Left colon (tissue), 2 donors: ENCODE results near the gene NALCN. TPM values are rescaled to one million over a fixed set of nuclear protein-coding genes. Genes with fewer than 3 reads are reported as not detected.
"Not testable (repeated sequence)": the region's sequence is repeated elsewhere in the genome, so short reads cannot be mapped to it uniquely, and the experiment has no call there.

Source experiments
- ATAC-seq: fragments of 200-7000 bp; cut with Tn5 transposase; one replicate; pipeline ENCODE4 v1.9.1; 2020; ENCODE audit warnings: mild to moderate bottlenecking, moderate library complexity
- DNase-seq, 2 donors: peaks; one replicate each; pipeline ENCODE4 v3.0.0-alpha.2; 2020
- intact Hi-C, 2 donors: fragments of 100-400 bp; cut with DNase I in 1 of 2; cut with micrococcal nuclease in 1 of 2; formaldehyde crosslinking; loops; one replicate each; pipeline versions ENCODE4 v1.11.2 to v1.14.0; 2022; cut with DNase I, micrococcal nuclease
- total RNA-seq, 2 donors: library from RNA; stranded (reverse); fragmentation: NEBNext Ultra II Directional; extraction: Animal tissue kit (Norgen Biotek cat#: 25700); gene quantifications; one replicate each; pipeline ENCODE4 v1.2.1, GENCODE V29; 2021
- donor health status: DM: no; HTN: no; CAD: no.
- donor health status: DM: yes; HTN: yes; CAD: no.

NALCN gene
- total RNA-seq, 2 donors from 2014 or later = 0.03 to 0.17 TPM

DNA sequence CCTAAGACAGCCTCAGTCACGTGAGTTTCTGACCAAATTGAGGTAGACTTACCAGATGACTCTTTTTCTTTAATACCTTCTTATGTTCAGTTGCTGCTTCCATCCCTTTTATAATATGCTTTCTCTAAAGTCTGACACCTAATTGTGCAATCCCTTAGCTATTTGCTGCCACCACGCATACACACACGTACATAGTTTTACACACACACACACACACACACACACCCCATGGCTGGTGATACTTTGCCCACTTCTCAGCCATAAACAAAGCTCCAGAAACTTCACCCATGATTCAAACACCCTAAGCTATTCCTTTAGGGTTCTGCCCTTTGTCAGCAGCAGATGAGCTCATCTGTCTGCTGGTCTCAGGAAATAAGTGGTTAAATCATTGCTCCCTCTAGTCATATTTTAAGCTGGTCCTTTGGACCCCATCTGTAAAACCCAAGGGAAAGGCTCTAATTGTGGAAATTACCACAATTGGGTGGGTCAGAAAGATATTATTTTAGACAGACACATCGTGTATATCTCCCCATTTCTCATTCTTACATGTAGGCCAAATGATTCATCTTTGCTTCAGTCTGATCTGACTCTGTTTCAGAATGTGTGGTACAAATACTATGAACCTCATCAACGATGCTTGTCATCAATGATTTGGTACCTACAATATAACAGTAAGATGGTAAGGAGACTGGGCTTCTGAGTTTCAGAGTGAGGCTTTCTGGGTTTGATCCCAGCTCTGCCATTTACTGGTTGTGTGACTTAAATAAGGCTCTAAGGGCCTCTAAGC is 69.2 kb downstream of the NALCN start:
- DNase-seq = no peak
- intact Hi-C loops = no loop called here

DNA sequence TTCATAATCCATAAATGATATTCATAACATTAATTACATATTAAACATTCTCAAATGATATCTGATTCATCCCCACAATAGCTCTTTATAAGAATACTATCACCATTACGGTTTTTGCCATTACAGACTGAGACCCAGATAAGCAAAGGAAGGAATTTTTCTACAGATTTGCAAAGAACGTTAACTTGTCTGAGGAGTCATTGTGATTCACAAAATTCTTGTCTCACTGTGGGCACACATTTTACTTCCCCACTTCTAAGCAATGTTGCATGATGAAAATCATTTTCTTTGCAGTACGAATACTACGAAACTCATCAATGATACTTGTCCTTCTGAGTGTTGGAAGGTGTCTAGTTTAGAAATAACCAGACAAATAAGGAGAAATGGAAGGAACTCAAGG is 70.1 kb downstream of the NALCN start:
- ATAC-seq (no peak), DNase-seq (no peak)
- intact Hi-C loops = no loop called here

More for the DNA sequence above, 69.2 kb downstream of the NALCN start:
- no peak for ATAC-seq

DNA sequence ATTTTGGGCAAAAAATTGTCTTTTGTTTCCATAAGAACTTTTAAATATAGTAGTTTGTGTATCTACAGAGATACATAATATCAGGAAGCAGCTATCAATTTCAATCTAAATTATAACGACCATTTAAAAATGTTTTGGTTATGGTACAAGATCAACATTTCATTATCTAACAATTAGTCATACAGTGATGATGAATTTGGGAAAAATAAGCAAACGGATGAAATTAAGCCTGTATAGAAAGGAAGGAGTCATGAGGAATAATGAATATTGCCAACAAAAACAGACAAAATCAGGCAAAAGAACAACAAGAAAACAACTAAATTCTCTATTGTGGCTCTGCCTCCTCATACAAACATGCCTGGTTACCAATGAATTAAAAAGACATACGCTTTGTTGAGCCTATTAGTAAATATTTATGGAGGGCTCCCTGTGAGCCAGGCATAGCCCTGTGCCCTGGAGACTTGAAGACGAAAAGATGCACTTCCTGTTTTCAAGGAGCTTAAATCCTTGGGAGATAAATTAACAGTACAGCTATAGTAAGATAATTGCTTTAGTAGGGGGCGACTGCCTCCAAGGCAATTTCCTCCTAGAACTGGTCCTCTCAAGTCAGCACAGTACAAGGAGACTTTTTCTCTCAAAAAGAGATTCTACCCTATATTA is 73.0 kb downstream of the NALCN start:
- ATAC-seq = no peak
- intact Hi-C loops = no loop called here
- DNase-seq = no peak

DNA sequence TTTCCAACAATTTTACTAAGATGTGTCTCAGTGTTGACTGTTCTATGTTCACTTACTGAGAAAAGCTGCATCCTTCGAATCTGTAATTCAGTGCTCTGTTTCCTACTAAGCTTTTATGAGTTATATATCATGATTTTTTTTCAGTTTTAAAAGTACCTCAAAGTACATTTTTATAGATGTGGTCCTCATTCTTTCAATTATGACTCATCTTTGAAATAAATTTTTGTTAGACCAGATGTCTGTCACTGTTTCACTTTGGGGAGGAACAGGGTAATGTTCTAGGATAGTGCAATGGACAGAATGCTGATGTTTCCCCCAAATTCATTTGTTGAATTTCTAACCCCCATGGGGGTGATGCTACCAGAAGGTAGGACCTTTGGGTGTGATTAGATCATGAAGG is 74.8 kb downstream of the NALCN start:
- DNase-seq (no peak), ATAC-seq (no peak)
- intact Hi-C loops = no loop called here

DNA sequence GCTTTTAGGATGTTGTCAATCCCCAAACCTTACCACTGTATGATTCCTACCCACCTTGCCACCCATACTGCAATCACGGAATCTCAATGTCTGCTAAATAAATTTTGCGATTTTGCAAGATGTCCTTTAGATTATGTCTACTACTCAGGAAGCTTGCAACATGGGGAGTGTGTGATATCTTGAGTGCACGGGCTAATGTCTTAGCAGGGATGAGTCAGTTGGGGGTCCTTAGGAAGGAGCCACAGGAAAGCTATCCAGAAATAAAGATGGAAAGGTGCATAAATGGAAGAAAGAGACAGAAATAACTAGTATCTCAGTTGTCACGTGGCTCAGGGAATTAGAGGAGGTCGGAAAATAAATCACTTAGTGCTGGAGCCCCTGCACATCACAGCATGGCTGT is 77.1 kb downstream of the NALCN start:
- DNase-seq (no peak), ATAC-seq (no peak)
- intact Hi-C loops = no loop called here

DNA sequence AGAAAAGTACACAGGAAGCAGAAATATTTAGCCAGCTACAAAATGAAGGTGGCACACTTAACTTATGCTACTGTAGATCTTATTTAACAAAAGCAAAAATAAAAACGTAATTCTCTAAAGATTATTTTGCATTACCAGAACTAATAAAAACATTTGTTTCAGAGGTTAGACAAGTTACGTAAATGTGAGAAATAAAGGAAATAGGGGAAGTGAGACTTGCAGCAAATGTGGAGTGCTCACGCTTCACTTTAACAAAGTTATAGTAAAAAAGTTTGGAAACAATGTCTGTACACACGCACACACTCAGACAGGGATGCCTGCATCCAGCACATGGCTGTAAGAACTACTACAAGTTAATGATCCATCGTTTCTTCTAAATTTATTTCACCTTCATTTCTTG is 83.7 kb downstream of the NALCN start:
- no peak for DNase-seq
- no peak for ATAC-seq
- intact Hi-C loops = no loop called here

DNA sequence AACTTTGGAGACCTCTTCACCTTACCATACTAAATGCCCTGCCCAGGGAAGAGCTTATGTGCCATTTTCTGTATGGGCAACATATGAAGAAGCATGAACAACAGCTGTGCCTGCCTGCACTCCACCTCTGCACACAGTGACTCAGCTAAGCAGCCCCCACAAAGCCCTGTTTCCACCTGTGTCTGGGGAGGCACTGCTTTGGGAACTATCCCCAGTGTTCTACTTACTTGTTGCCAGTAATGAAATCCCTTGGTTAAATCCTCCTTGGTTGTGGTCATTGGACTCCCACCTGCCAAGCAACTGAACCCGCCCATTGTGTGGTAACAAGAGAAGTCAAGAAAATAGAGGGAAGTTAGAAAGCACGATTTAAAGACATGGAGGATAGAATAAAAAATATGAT is 84.6 kb downstream of the NALCN start:
- DNase-seq = no peak
- ATAC-seq = no peak
- intact Hi-C loops = no loop called here

DNA sequence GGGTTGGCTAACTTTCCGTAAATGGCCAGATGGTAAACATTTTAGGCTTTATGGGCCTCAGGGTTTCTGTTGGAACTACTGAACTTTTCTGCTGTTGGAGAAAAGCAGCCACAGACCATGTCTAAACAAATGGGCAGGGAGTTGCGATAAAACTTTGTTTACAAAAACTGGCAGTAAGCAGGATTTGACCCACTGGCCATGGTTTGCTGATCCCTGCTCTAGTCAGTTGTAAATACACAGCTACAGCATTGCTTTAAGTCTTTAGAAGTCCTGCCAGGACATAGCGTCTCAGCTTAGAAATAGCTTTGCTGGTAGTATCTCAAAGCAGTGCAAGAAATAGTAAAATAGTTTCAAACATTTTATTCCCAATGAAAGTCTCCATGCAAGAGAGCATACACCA is 88.4 kb downstream of the NALCN start:
- ATAC-seq (no peak), DNase-seq (no peak)
- intact Hi-C loops = no loop called here

DNA sequence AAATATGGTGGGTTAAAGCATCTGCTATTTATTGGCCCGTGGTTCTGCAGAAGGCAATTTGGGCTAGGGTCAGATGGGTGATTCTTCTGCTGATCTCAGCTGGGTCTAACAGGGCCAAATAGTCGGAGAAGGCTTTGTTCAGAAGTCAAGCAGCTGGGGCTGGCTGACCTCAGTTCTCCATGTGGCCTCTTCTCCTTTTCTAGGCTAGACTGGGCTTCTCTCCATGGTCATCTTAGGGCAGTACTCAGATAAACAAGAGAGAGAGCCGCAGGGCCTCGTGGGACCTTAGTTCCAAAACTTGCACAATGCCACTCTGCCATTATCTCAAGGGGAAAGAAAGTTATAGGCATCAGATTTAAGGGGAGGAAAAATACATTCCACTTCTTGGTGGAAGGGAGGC is 89.6 kb downstream of the NALCN start:
- DNase-seq = no peak
- no peak for ATAC-seq
- intact Hi-C loops = no loop called here

DNA sequence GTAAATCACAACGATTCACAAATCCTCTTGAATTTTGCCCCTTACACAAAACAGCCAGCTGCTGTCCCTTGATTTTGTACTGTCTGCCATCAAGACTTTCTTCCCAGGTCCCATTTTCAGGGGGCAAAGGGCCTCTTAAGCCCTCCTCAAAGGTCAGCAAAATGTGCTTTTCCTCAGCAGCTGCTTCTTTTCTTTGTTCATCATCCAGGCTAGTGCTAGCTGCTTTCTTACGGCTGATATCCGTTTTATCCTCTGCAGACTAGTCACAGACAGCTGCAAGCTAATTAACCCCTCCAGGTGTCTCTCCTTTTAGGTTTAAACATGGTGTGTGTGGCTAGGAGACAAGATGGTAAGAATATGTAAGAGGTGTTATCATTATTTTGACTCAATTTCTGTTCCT is 90.9 kb downstream of the NALCN start:
- intact Hi-C loops = no loop called here
- DNase-seq (no peak), ATAC-seq (no peak)

DNA sequence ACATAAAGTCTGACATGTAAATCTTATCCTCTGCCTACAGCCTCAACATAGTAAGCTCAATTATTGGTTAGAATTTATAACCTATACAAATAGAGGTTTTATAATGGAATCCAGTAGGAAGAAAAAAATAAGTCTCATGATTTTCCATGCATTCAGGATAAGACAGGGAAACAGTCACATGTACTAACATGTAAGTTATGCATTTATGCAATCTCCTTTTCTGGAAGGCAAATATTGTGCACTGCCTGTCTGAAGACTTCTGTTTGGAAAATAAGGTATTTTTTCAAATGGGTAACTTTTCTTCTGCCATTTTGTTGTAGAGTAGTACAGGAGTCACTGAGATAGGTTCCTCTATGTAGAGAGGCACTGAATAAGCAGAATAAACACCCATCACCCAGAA is 92.7 kb downstream of the NALCN start:
- intact Hi-C loops = no loop called here

DNA sequence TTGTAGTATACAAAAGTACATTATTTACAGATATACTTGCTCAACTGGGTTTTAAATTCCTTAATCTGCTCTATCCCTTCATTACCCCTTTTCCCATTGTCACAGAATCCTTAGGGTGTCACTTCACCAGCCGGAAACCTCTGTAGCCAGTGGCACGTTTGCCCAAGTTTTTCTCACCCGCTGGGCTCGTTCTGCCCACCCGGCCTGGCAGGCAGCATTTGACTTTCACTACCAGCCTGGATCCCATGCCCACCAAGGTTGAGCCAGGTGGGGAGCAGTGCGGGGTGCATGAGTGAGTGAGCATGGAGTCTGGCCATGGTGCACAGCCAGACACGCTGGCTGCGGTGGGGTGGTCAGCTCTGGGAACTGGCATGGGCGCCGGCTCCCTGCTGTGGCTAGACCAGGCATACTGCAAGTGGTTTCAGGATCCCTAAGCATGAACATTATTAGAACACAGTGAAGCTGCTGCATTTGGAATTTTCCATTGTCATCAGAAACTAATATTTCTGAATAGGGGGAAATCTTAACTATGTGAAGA is 98.3 kb downstream of the NALCN start:
- DNase-seq = no peak
- intact Hi-C loops = no loop called here
- ATAC-seq = no peak

More for the DNA sequence above, 92.7 kb downstream of the NALCN start:
- no peak for DNase-seq
- ATAC-seq = no peak

DNA sequence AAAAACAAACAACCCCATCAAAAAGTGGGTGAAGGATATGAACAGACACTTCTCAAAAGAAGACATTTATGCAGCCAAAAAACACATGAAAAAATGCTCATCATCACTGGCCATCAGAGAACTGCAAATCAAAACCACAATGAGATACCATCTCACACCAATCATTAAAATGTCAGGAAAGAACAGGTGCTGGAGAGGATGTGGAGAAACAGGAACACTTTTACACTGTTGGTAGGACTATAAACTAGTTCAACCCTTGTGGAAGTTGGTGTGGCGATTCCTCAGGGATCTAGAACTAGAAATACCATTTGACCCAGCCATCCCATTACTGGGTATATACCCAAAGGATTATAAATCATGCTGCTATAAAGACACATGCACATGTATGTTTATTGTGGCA is 102.8 kb downstream of the NALCN start:
- DNase-seq, ATAC-seq, intact Hi-C loops: not testable (repeated sequence)

DNA sequence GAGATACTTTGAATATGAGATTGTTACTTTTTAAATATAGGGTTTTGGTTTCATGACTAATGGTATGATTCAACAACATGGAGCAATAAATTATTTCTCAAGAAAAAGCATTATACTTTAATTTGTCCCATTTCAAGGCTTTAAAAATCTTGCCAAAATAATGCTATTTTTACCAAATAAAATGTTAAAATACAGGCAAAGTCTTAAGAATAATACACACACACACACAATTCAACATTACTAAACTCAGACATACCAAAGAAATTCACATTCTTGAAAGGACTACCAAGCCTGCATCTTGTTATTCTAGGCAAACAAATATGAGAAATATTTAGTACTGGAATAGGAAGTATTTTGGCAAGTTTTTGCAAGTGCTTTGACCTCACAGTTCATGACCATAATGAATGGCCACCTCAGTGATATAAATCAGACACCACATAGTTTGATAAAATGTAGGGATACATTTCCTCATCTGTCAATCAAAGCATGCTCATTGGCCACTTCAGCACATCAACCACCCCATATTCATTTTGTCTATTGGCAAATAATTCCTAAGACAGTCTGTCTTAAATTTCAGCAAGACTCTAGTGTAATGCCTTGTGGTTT is 107.2 kb downstream of the NALCN start:
- intact Hi-C loops = no loop called here

DNA sequence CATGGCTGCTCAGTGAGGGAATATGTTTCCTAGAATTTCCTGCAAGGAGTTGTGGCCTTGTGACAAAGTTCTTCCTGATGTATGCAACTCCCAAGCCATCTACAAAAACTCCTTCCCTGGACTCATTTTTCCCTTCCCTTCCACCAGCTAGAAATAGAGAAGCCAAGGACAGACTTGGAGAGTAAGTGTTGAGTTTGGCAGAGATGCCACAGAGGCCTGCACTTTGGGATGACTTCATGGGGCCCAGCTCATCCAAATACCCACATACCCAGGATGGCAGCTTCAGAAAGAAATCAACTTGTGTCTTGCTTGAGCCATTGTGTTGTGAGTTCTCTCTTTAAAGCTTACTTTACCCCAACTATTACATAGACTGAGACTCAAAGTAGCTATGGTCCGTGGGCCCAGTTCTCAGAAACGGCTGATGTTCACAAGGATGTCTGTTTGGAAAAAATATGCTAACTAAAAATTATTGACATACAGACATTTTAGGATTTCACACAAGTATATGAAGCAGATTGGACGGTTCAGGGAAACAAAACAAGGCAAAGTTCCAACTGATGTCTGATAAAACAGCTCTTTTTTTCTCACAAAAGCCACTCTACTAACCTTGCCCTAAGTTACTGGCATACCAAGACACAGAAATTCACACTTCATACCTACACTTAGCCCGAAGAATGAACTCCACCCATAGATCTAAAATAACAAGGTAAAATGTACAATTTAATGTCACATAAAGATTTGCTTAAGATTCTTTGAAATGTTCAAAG is 107.9 kb downstream of the NALCN start:
- intact Hi-C loops = no loop called here

More for the DNA sequence above, 107.2 kb downstream of the NALCN start:
- ATAC-seq (no peak), DNase-seq (no peak)

DNA sequence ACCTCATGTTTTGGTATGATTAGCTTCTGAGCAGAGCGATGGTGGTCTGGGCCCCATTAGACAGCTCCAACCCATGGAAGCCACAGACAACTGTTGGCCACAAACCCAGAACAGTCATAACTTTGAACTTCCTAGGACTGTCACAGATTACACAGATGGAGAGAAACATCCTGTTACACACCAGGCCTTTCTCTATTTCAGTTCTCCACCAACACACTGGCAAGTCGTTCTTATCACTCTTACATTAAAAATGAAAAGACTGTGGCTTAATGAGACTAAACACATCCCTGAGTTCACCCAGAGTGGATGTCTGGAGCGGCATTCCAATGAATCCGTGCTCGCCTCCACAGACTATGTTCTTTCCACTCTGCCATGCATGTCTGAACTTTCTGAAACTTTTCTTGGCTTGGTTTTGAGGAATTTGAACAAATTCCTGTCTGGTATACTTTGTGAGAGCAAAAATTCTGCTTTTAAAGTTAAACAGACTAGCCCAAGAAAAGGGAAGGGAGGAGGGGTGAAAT is 109.1 kb downstream of the NALCN start:
- intact Hi-C loops = no loop called here
- ATAC-seq = no peak
- DNase-seq = no peak

More for the DNA sequence above, 107.9 kb downstream of the NALCN start:
- no peak for DNase-seq
- no peak for ATAC-seq

DNA sequence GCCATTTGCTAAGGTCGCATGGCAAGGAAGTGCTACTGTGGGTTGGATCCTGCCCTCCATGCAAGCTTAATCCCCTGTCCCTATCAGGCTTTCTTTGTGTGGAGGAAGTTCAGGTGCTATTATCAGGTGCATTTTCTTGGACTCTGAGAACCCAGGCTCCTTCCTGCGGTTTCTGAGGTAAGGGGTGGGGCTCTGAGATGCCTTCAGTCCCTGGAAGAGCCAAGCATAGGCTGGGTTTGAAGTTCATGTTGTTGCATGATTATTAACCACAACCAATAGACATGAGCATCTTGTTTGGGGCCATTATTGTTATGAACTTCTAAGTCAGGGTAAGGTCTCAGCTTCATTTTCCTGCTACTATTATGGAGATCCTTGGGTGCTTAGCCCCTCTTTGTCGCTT is 109.5 kb downstream of the NALCN start:
- intact Hi-C loops = no loop called here
- ATAC-seq (no peak), DNase-seq (no peak)

DNA sequence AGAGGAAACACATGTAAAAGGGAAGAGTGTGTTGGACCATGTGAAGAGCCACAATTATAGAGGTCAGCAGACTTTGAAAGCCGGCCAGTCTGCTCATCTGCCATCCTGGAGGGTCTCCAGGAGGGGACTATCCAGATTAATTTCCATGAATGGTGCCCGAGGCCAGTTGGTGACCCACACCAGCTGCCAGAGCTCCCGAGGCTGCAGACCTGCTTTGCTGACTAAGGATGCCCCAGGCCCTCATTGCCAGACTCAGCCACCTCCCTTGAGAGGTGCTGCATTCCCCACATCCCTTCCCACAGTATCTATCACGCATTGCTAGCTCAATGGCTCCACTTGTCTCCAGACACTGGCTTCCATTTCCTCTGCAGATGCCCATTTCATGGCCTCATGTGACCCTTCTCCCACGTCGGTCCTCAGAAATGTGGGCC is 110.3 kb downstream of the NALCN start:
- no peak for DNase-seq
- intact Hi-C loops = no loop called here
- no peak for ATAC-seq

DNA sequence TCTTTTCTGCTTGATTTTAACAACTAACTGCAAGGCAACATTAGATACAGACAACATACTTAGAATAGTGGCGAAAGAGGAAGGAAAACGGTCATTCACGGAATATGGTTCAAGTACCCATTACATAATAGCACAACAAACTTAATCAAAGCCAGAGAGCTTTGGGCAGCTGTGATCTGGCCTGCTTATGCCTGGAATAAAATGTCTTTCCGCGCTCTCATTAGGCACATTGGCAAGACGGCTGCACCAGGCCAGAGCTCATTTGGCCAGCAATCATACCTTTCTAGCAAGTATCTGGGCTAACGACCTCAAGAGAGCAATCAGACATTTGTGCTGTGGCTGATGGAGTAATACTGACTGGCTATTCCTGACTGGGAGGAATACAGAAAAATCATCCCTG is 112.8 kb downstream of the NALCN start:
- DNase-seq (no peak), ATAC-seq (no peak)
- intact Hi-C loops = no loop called here
